Kidney epithelial cell (primary cell): ENCODE results near the gene RIBC1. TPM values are rescaled to one million over a fixed set of nuclear protein-coding genes. Genes with fewer than 3 reads are reported as not detected.

Experiments
- DNase-seq: peaks from one replicate; pipeline ENCODE4 v3.0.0-alpha.2; 2010; ENCODE audit warnings: low read depth
- H3K27me3 ChIP-seq: 2 replicates; pipeline ENCODE4 v1.6.0; 2011; ENCODE audit warnings: low read length; ENCODE audit not compliant: control insufficient read depth, insufficient read depth
- H3K36me3 ChIP-seq: 2 replicates; pipeline ENCODE4 v1.5.1; 2011; ENCODE audit warnings: low read length; ENCODE audit not compliant: control insufficient read depth, insufficient read depth
- H3K4me3 ChIP-seq: 2 replicates; pipeline ENCODE4 v1.5.1; 2011; ENCODE audit warnings: low read depth, mild to moderate bottlenecking, control low read depth, low read length
- total RNA-seq: library from RNA; depleted of rRNA; stranded (reverse); fragments of >200 nt; gene quantifications from 2 replicates; pipeline ENCODE4 v1.2.3, GENCODE V29; 2015
- TF ChIP-seq, protein P1 (sequence below): IDR thresholded peaks from 2 replicates; pipeline ENCODE4 v1.5.1; 2011; ENCODE audit warnings: mild to moderate bottlenecking, moderate library complexity, low read length, control low read depth, inconsistent platforms; ENCODE audit not compliant: insufficient read depth, poor library complexity, severe bottlenecking

Gene RIBC1
- total RNA-seq, 1 donor from 2014 or later, result 0.38 TPM

DNA sequence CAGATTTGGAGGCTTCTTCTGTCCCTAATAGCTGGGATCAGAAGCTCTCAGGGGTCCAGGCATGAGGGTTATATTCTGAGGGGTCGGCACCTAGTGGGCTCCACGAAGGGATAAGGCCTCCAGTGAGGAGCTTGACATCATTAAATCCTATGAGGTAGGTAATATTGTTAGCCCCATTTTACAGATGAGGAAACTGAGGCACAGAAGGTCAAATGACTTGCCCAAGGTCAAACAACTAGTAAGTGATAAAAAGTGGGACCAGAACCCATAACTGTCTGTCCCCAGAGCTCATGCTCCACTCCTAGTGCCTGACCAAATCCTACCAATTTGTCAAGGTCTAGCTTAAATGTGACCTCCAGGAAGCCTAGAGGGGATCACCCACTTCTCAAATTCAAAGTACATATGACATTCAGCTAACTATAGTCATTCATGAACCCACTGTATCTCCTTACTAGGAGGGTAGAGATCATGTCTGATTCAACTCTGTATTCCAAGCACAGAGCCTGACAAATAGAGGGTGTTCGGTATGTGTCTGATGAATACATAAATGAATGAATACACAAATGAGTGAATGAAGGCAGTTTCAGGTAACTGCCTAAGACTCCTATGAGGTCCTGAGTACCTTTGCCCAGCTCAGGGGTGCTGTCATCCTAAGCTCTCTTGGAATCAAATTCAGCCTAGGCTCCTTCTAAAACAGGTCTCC lies 43.5 kb upstream of the RIBC1 start:
- Histone ChIP-seq H3K4me3 (no peak overlapping the region), H3K27me3 (no peaks in the 10 kb centered on the region), H3K36me3 (peaks cover 3% of the 10 kb centered on the region)
- TF ChIP-seq, protein P1, sequence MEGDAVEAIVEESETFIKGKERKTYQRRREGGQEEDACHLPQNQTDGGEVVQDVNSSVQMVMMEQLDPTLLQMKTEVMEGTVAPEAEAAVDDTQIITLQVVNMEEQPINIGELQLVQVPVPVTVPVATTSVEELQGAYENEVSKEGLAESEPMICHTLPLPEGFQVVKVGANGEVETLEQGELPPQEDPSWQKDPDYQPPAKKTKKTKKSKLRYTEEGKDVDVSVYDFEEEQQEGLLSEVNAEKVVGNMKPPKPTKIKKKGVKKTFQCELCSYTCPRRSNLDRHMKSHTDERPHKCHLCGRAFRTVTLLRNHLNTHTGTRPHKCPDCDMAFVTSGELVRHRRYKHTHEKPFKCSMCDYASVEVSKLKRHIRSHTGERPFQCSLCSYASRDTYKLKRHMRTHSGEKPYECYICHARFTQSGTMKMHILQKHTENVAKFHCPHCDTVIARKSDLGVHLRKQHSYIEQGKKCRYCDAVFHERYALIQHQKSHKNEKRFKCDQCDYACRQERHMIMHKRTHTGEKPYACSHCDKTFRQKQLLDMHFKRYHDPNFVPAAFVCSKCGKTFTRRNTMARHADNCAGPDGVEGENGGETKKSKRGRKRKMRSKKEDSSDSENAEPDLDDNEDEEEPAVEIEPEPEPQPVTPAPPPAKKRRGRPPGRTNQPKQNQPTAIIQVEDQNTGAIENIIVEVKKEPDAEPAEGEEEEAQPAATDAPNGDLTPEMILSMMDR, result no peak
- no peak for DNase-seq

GRCh38 chrX:53379747-53380146 lies 42.9 kb upstream of the RIBC1 start:
- H3K4me3 ChIP-seq, result no peak overlapping the region
- peaks cover 3% of the 10 kb centered on the region for H3K36me3 ChIP-seq
- no peaks in the 10 kb centered on the region for H3K27me3 ChIP-seq
- no peak for DNase-seq
- TF ChIP-seq, protein P1, result no peak

- Histone ChIP-seq H3K36me3 (peaks cover 3% of the 10 kb centered on the region), H3K4me3 (no peak overlapping the region), H3K27me3 (no peaks in the 10 kb centered on the region)
- TF ChIP-seq, protein P1, result no peak
- DNase-seq, result no peak
Observed at GRCh38 chrX:53383376-53384076, 39.1 kb upstream of the RIBC1 start.

- H3K36me3 ChIP-seq, result no peaks in the 10 kb centered on the region
- no peaks in the 10 kb centered on the region for H3K27me3 ChIP-seq
- no peak for DNase-seq
- no peak overlapping the region for H3K4me3 ChIP-seq
- TF ChIP-seq, protein P1, result no peak
Observed at GRCh38 chrX:53395605-53396298, 26.9 kb upstream of the RIBC1 start.

GRCh38 chrX:53398216-53398615 lies 24.5 kb upstream of the RIBC1 start:
- Histone ChIP-seq H3K36me3 (no peaks in the 10 kb centered on the region), H3K4me3 (no peak overlapping the region), H3K27me3 (no peaks in the 10 kb centered on the region)
- no peak for DNase-seq
- TF ChIP-seq, protein P1, result no peak
